Common myeloid progenitor, CD34-positive (primary cell): ENCODE data around the gene PPM1M.

ENCODE experiments used
- CTCF ChIA-PET: fragments of 350-600 bp; sonication (Branson Sonifier 250); formaldehyde crosslinking; loops from one replicate; lab custom pipeline; 2021; ENCODE audit warnings: antibody characterized with exemption; lab: Charles Lee
- POLR2A ChIA-PET: fragments of 350-600 bp; sonication (Branson Sonifier 250); formaldehyde crosslinking; loops from one replicate; lab custom pipeline; 2021; ENCODE audit warnings: antibody characterized with exemption; lab: Charles Lee
- DNase-seq, 3 donors: peaks; one replicate each; pipeline versions ENCODE4 v3.0.0 to v3.0.0-alpha.2; 2013
- H3K27ac ChIP-seq, 2 experiments: 1 replicate in 1 of 2; 2 replicates in 1 of 2; pipeline ENCODE4 v1.7.0; 2013; ENCODE audit warnings: inconsistent platforms in 2 of 2, low read length in 2 of 2, mild to moderate bottlenecking in 2 of 2, low read depth in 1 of 2, moderate library complexity in 1 of 2; ENCODE audit not compliant: severe bottlenecking in 2 of 2, insufficient read depth in 1 of 2, poor library complexity in 1 of 2
- H3K27me3 ChIP-seq, 5 experiments: replicated peaks in 2 of 5; 1 replicate in 3 of 5; 2 replicates in 2 of 5; pipeline versions ENCODE4 v1.6.1 to v1.7.0; 2013; ENCODE audit warnings: low read length in 4 of 5, mild to moderate bottlenecking in 2 of 5, moderate library complexity in 2 of 5, inconsistent platforms in 1 of 5; ENCODE audit not compliant: insufficient read depth in 5 of 5, control insufficient read depth in 4 of 5
- H3K36me3 ChIP-seq, 4 experiments: 1 replicate in 2 of 4; 2 replicates in 2 of 4; pipeline versions ENCODE4 v1.6.1 to v1.7.0; 2013; ENCODE audit warnings: low read length in 3 of 4, control low read depth in 1 of 4, mild to moderate bottlenecking in 1 of 4; ENCODE audit not compliant: control insufficient read depth in 4 of 4, insufficient read depth in 4 of 4
- H3K4me1 ChIP-seq, 4 experiments: 1 replicate in 3 of 4; 2 replicates in 1 of 4; pipeline versions ENCODE4 v1.6.1 to v1.7.1; 2013; ENCODE audit warnings: low read length in 3 of 4, mild to moderate bottlenecking in 3 of 4, control low read depth in 1 of 4, inconsistent platforms in 1 of 4, moderate library complexity in 1 of 4; ENCODE audit not compliant: control insufficient read depth in 4 of 4, insufficient read depth in 4 of 4; ENCODE audit errors: control extremely low read depth in 1 of 4
- H3K4me3 ChIP-seq, 7 experiments: 1 replicate in 4 of 7; 2 replicates in 3 of 7; pipeline versions ENCODE4 v1.5.1 to v1.7.0; 2013; ENCODE audit warnings: mild to moderate bottlenecking in 7 of 7, low read length in 6 of 7, moderate library complexity in 6 of 7, inconsistent platforms in 2 of 7, low read depth in 2 of 7, control low read depth in 1 of 7; ENCODE audit not compliant: insufficient read depth in 4 of 7, control insufficient read depth in 1 of 7; ENCODE audit errors: extremely low read depth in 1 of 7
- H3K9me3 ChIP-seq, 5 experiments: 1 replicate in 4 of 5; 2 replicates in 1 of 5; pipeline versions ENCODE4 v1.6.1 to v1.7.1; 2013; ENCODE audit warnings: low read length in 4 of 5, mild to moderate bottlenecking in 2 of 5, inconsistent platforms in 1 of 5, low read depth in 1 of 5, moderate library complexity in 1 of 5; ENCODE audit not compliant: control insufficient read depth in 4 of 5, insufficient read depth in 2 of 5; ENCODE audit errors: control extremely low read depth in 1 of 5
- WGBS: methylation state at CpG from one replicate; pipeline ENCODE4 v1.1.5; 2013; ENCODE audit not compliant: insufficient coverage; 5-methylcytosine and 5-hydroxymethylcytosine counted together

The PPM1M gene

DNA sequence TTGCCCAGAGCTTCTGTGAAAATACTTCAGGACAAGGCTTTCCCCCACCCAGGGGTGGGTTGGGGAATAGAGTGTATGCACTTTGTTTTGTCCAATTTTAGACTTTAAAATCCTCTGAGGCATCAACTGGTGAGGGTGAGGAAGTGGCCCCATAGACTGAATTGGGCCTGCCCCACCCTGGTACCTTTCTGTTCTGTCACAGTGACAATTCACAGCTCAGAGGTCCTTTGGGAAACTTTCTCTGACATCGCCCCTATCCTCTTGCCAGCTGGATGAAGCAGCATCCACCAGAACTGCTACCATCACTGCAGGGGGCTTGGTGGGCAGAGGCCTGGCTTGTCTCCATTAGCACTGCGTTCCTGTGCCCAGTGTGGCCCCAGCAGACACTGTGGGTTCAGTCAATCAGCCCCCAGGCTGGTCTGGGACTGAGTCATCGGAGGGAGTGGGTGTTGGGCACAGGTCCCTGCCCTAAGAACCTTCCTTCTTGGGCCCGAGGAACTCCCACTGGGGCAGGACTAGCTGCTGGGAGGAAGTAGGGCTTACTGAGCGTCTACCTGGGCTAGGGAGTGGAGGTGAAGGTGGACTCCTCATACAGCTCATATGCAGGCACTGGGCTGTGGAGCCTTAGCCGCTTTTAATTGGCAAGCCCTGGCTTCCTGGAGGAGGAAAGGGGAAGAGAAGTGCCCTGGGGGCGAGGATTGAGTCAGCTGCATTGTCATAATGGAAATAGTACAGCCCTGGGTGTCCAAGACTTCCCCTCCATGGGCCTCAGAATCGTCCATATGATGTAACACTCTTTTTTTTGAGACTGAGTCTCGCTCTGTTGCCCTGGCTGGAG lies 1.5 kb upstream of the PPM1M start:
- no peak overlapping the region for H3K27ac ChIP-seq
- H3K9me3 ChIP-seq: no peaks in the 10 kb centered on the region
- DNase-seq: peak in 2 of 3 donors; percentile 43 to 53
- peaks cover 0 to 10% (median 4%) of the 10 kb centered on the region in 4 experiments for H3K36me3 ChIP-seq
- CTCF ChIA-PET: interaction anchor here (0.9 to 15.4 kb wide), 8 partner anchors 8 to 95 kb away, joined by 3 to 161 read pairs (median 8); partner anchors contain the start of gene WDR82
- POLR2A ChIA-PET: interaction anchor here (0.6 to 1.1 kb wide), 2 partner anchors 10 to 19 kb away, joined by 3 read pairs; no protein-coding TSS in a partner anchor
- H3K4me1 ChIP-seq: peaks cover 0 to 53% (median 45%) of the 10 kb centered on the region in 4 experiments
- H3K27me3 ChIP-seq: no peaks in the 10 kb centered on the region
- peak overlapping the region in 1 of 7 experiments; percentile 16 for H3K4me3 ChIP-seq
- 52% methylated on average over 8 of the region's 9 CpGs for WGBS

GRCh38 chr3:52246264-52246620 lies 683 bp downstream of the PPM1M start:
- WGBS: 61% methylated on average over 3 of the region's 8 CpGs
- ChIA-PET CTCF (interaction anchor here (0.6 to 4.5 kb wide), 8 partner anchors 8 to 55 kb away, joined by 3 to 24 read pairs (median 4); partner anchors contain the start of gene WDR82), POLR2A (interaction anchor here (1.8 kb wide), 1 partner anchor 32 kb away, joined by 6 read pairs; the partner anchor contains the start of gene WDR82)
- Histone ChIP-seq H3K9me3 (no peaks in the 10 kb centered on the region), H3K36me3 (peaks cover 0 to 24% (median 11%) of the 10 kb centered on the region in 4 experiments), H3K27me3 (no peaks in the 10 kb centered on the region), H3K4me3 (peak overlapping the region in 3 of 7 experiments; percentile 38 to 74 (median 73)), H3K27ac (peak overlapping the region in 1 of 2 experiments; percentile 9), H3K4me1 (peaks cover 0 to 37% (median 32%) of the 10 kb centered on the region in 4 experiments)
- DNase-seq: no peak

DNA sequence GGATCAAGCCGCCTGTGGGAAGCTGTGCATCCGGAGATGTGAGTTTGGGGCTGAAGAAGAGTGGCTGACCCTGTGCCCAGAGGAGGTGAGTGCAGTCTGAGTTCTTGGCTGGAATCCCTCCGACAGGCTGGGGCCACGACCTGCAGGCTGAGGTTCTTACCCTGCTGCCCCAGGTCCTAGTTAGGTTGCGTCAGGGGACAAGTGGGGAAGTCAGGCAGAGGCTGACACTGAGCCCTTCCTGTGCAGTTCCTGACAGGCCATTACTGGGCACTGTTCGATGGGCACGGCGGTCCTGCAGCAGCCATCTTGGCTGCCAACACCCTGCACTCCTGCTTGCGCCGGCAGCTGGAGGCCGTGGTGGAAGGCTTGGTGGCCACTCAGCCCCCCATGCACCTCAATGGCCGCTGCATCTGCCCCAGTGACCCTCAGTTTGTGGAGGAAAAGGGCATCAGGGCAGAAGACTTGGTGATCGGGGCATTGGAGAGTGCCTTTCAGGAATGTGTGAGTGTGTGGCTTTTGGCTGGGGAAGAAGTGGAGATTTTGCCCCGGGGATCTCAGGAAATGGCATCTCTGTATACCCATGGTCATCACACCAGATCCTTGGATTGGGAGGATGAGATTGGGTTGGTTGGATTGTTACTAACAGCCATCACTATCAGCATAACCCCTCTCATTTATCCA lies 1.3 kb downstream of the PPM1M start:
- Histone ChIP-seq H3K27me3 (no peaks in the 10 kb centered on the region), H3K9me3 (no peaks in the 10 kb centered on the region), H3K36me3 (peaks cover 0 to 31% (median 16%) of the 10 kb centered on the region in 4 experiments), H3K4me3 (peak overlapping the region in 1 of 7 experiments; percentile 73), H3K27ac (peak overlapping the region in 1 of 2 experiments; percentile 9), H3K4me1 (peaks cover 0 to 37% (median 32%) of the 10 kb centered on the region in 4 experiments)
- DNase-seq: no peak
- ChIA-PET CTCF (interaction anchor here (1.0 to 4.5 kb wide), 8 partner anchors 8 to 54 kb away, joined by 3 to 24 read pairs (median 8); partner anchors contain the start of gene WDR82), POLR2A (no interaction called here)
- 81% methylated on average over 6 of the region's 14 CpGs for WGBS

DNA sequence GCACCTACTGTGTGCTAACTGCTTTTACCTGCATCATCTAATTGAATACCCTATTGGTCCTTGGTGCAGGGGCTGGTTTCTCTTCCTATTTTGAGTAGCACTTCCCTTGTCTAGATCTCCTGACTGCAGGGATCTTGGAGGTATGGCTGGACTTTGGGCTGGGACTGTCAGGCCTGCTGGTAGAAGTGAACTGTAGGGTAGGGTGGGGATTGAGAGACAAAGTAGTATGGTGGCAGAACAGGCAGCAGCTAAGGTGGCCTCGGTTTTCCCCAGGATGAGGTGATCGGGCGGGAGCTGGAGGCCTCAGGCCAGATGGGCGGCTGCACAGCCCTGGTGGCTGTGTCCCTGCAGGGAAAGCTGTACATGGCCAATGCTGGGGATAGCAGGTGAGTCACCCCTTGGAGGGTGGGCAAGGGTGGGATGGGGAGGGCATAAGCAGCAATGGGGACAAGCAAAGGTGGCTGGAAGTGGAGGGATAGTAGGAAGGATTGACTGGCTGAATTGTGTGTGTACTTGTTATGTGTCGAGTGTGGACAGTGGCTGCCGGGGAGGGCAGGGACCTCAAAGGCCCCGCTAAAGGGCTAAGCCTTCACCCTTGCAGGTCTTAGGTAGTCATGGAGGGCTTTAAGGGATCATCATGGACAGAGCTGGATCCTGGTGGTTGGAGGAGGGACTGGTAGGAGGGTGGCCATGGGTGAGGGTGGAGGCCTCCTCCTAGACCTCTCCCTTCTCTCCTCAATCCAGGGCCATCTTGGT lies 2.0 kb downstream of the PPM1M start:
- POLR2A ChIA-PET: no interaction called here
- Histone ChIP-seq H3K27ac (no peak overlapping the region), H3K4me1 (peaks cover 2 to 40% (median 35%) of the 10 kb centered on the region in 4 experiments), H3K27me3 (no peaks in the 10 kb centered on the region), H3K4me3 (no peak overlapping the region), H3K9me3 (no peaks in the 10 kb centered on the region), H3K36me3 (peaks cover 0 to 34% (median 20%) of the 10 kb centered on the region in 4 experiments)
- CTCF ChIA-PET: interaction anchor here (1.1 to 9.6 kb wide), 5 partner anchors 11 to 34 kb away, joined by 4 to 161 read pairs (median 4); partner anchors contain the start of gene TWF2
- DNase-seq: no peak
- WGBS: 97% methylated on average over 7 of the region's 7 CpGs

- Histone ChIP-seq H3K27ac (no peak overlapping the region), H3K36me3 (peaks cover 0 to 34% (median 20%) of the 10 kb centered on the region in 4 experiments), H3K27me3 (no peaks in the 10 kb centered on the region), H3K4me3 (no peak overlapping the region), H3K9me3 (no peaks in the 10 kb centered on the region), H3K4me1 (peaks cover 7 to 46% (median 41%) of the 10 kb centered on the region in 4 experiments)
- WGBS: 94% methylated on average over 10 of the region's 10 CpGs
- DNase-seq: no peak
- CTCF ChIA-PET: interaction anchor here (0.9 to 9.6 kb wide), 7 partner anchors 11 to 34 kb away, joined by 3 to 161 read pairs (median 4); partner anchors contain the start of gene TWF2
- POLR2A ChIA-PET: no interaction called here
These were observed 2.6 kb downstream of the PPM1M start for GRCh38 chr3:52248165-52248541.

DNA sequence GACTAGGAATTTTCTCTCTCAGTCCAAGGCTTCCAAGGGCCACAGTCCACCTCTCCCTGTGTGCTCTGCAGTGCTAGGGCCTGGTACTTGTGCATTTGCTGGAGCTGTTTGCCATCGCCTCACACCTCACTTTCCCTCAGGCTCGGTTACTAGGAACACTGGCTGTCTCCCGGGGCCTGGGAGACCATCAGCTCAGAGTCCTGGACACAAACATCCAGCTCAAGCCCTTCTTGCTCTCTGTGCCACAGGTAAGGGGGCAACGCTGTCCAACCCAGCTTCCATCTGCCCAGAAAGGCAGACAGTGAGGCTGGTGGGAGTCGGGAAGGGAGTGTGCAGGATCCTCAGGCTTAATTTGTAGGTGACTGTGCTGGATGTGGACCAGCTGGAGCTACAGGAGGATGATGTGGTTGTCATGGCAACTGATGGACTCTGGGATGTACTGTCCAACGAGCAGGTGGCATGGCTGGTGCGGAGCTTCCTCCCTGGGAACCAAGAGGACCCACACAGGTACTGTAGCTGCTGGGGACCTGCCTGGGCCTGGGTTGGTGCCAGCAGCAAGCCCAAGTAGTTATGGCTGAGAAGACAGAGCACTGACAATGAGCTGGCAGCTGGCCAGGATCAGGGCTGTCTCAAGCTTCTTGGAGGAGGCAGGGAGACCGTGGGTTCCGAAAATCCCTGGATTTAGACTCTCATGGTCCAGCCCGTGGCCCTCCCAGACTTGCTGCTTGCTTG lies 3.4 kb downstream of the PPM1M start:
- ChIA-PET POLR2A (interaction anchor here (1.4 kb wide), 1 partner anchor 29 kb away, joined by 3 read pairs; the partner anchor contains the start of gene WDR82), CTCF (interaction anchor here (0.9 to 9.6 kb wide), 6 partner anchors 11 to 33 kb away, joined by 3 to 161 read pairs (median 4); partner anchors contain the start of gene TWF2)

More for the DNA sequence above, 3.4 kb downstream of the PPM1M start:
- Histone ChIP-seq H3K9me3 (no peaks in the 10 kb centered on the region), H3K27ac (no peak overlapping the region), H3K4me1 (peaks cover 7 to 48% (median 45%) of the 10 kb centered on the region in 4 experiments), H3K4me3 (no peak overlapping the region), H3K36me3 (peaks cover 0 to 39% (median 20%) of the 10 kb centered on the region in 4 experiments), H3K27me3 (no peaks in the 10 kb centered on the region)
- WGBS: 93% methylated on average over 8 of the region's 10 CpGs
- no peak for DNase-seq
